Measurements from ENCODE around the gene IRAK3.

Gene IRAK3

GRCh38 chr12:66188584-66189485 is at the start of gene IRAK3:
IRAK3 (plus strand) TSS chr12:66189214; CDS start chr12:66189300, 86 bp downstream.
- DNase-seq (ENCODE audit: low read depth): no peak

- DNase-seq (ENCODE audit: low read depth): no peak
Measured at GRCh38 chr12:66139328-66139727, 49.7 kb upstream of the IRAK3 start.

GRCh38 chr12:66140731-66141130 is 48.3 kb upstream of the IRAK3 start:
- no peak for DNase-seq (ENCODE audit: low read depth)

- no peak for DNase-seq (ENCODE audit: low read depth)
Measured at GRCh38 chr12:66141299-66141698, 47.7 kb upstream of the IRAK3 start.

- no peak for DNase-seq (ENCODE audit: low read depth)
Measured at GRCh38 chr12:66142826-66143225, 46.2 kb upstream of the IRAK3 start.

GRCh38 chr12:66143868-66144267 is 45.1 kb upstream of the IRAK3 start:
- DNase-seq (ENCODE audit: low read depth): no peak

GRCh38 chr12:66144791-66145754 is 43.9 kb upstream of the IRAK3 start:
- no peak for DNase-seq (ENCODE audit: low read depth)

- DNase-seq (ENCODE audit: low read depth): no peak
Measured at GRCh38 chr12:66149702-66150398, 39.2 kb upstream of the IRAK3 start.

- no peak for DNase-seq (ENCODE audit: low read depth)
Measured at GRCh38 chr12:66152732-66153131, 36.3 kb upstream of the IRAK3 start.

GRCh38 chr12:66154776-66155175 is 34.2 kb upstream of the IRAK3 start:
- no peak for DNase-seq (ENCODE audit: low read depth)

- no peak for DNase-seq (ENCODE audit: low read depth)
Measured at GRCh38 chr12:66156654-66157053, 32.4 kb upstream of the IRAK3 start.

- DNase-seq (ENCODE audit: low read depth): no peak
Measured at GRCh38 chr12:66159123-66159522, 29.9 kb upstream of the IRAK3 start.

GRCh38 chr12:66160704-66161103 is 28.3 kb upstream of the IRAK3 start:
- no peak for DNase-seq (ENCODE audit: low read depth)

- no peak for DNase-seq (ENCODE audit: low read depth)
Measured at GRCh38 chr12:66162701-66163100, 26.3 kb upstream of the IRAK3 start.

GRCh38 chr12:66163289-66163688 is 25.7 kb upstream of the IRAK3 start:
- no peak for DNase-seq (ENCODE audit: low read depth)

- DNase-seq (ENCODE audit: low read depth): no peak
Measured at GRCh38 chr12:66164349-66164821, 24.6 kb upstream of the IRAK3 start.

- DNase-seq (ENCODE audit: low read depth): no peak
Measured at GRCh38 chr12:66165141-66165540, 23.9 kb upstream of the IRAK3 start.

- DNase-seq (ENCODE audit: low read depth): no peak
Measured at GRCh38 chr12:66166561-66166960, 22.5 kb upstream of the IRAK3 start.

- no peak for DNase-seq (ENCODE audit: low read depth)
Measured at GRCh38 chr12:66168410-66168809, 20.6 kb upstream of the IRAK3 start.

- peak; percentile 77 for DNase-seq (ENCODE audit: low read depth)
Measured at GRCh38 chr12:66169221-66170170, 19.5 kb upstream of the IRAK3 start, which contains the start of gene TMBIM4. TMBIM4 (minus strand) TSS chr12:66169996; CDS start chr12:66169951, 45 bp downstream.

GRCh38 chr12:66170606-66171005 is 18.4 kb upstream of the IRAK3 start:
- no peak for DNase-seq (ENCODE audit: low read depth)

Data from activated T-helper 1 cell treated with Interleukin-2 at 50 U/mL for 16 hours (primary cell).